IMR-90 (cell line): Measurements from ENCODE around the gene STK25. TPM values are rescaled to one million over a fixed set of nuclear protein-coding genes. Genes with fewer than 3 reads are reported as not detected.

Experiments
- ATAC-seq: fragments of 200-7000 bp; cut with Tn5 transposase; 2 replicates; pipeline ENCODE4 v1.9.1; 2020; ENCODE audit warnings: low read depth, mild to moderate bottlenecking, moderate library complexity
- BruUV-seq: library from RNA; stranded (reverse); fragments of 400-500 nt; replicated peaks from 2 replicates; lab custom pipeline; 2021; lab: Mats Ljungman, UMichigan
- CTCF ChIA-PET: fragments of 300-600 bp; formaldehyde crosslinking; extraction: SDS; loops from one replicate; lab custom pipeline; 2021; ENCODE audit warnings: antibody characterized with exemption; lab: Yijun Ruan, JAX
- POLR2A ChIA-PET: fragments of 300-600 bp; sonication (Branson Sonifier 250); formaldehyde crosslinking; loops from one replicate; lab custom pipeline; 2022; ENCODE audit warnings: antibody characterized with exemption; ENCODE audit not compliant: unreplicated experiment; lab: Charles Lee
- DNase-seq: peaks from one replicate; pipeline ENCODE4 v3.0.0; 2013
- H2AFZ ChIP-seq: replicated peaks from 2 replicates; pipeline ENCODE3; 2013; ENCODE audit warnings: low read length, mild to moderate bottlenecking; ENCODE audit not compliant: poor library complexity
- H2AK5ac ChIP-seq: 2 replicates; pipeline ENCODE4 v1.6.1; 2013; ENCODE audit warnings: low read depth, low read length, inconsistent platforms
- H2AK9ac ChIP-seq: replicated peaks from 2 replicates; pipeline ENCODE3; 2013; ENCODE audit warnings: mild to moderate bottlenecking, low read depth, low read length, moderate library complexity; ENCODE audit not compliant: poor library complexity
- H2BK120ac ChIP-seq: 2 replicates; pipeline ENCODE4 v1.6.1; 2013; ENCODE audit warnings: low read depth, low read length, inconsistent platforms
- H2BK15ac ChIP-seq: 3 replicates; pipeline ENCODE4 v1.6.1; 2013; ENCODE audit warnings: low read depth, low read length, inconsistent platforms
- H2BK20ac ChIP-seq: 2 replicates; pipeline ENCODE4 v1.6.1; 2013; ENCODE audit warnings: low read depth, mild to moderate bottlenecking, inconsistent platforms, low read length, moderate library complexity
- H2BK5ac ChIP-seq: 2 replicates; pipeline ENCODE4 v1.6.1; 2013; ENCODE audit warnings: mild to moderate bottlenecking, low read depth, low read length, inconsistent platforms; ENCODE audit not compliant: poor library complexity, severe bottlenecking
- H3K14ac ChIP-seq: replicated peaks from 2 replicates; pipeline ENCODE4 v1.6.1; 2013; ENCODE audit warnings: low read depth, low read length, inconsistent platforms
- H3K18ac ChIP-seq: 2 replicates; pipeline ENCODE4 v1.6.1; 2013; ENCODE audit warnings: low read depth, low read length, control low read depth
- H3K23ac ChIP-seq: 2 replicates; pipeline ENCODE4 v1.6.1; 2013; ENCODE audit warnings: low read depth, low read length, inconsistent platforms
- H3K27ac ChIP-seq: 2 replicates; pipeline ENCODE4 v1.5.1; 2013; ENCODE audit warnings: mild to moderate bottlenecking, control low read depth, low read length; ENCODE audit not compliant: insufficient read depth
- H3K27me3 ChIP-seq: 2 replicates; pipeline ENCODE4 v1.6.1; 2013; ENCODE audit warnings: low read length; ENCODE audit not compliant: control insufficient read depth, insufficient read depth
- H3K36me3 ChIP-seq: 2 replicates; pipeline ENCODE4 v1.6.1; 2013; ENCODE audit warnings: low read length, mixed read lengths; ENCODE audit not compliant: control insufficient read depth, insufficient read depth
- H3K4ac ChIP-seq: 2 replicates; pipeline ENCODE4 v1.6.1; 2013; ENCODE audit warnings: low read depth, low read length, inconsistent platforms
- H3K4me1 ChIP-seq: 2 replicates; pipeline ENCODE4 v1.6.1; 2013; ENCODE audit warnings: low read length, mixed read lengths; ENCODE audit not compliant: control insufficient read depth, insufficient read depth
- H3K4me2 ChIP-seq: 2 replicates; pipeline ENCODE4 v1.6.1; 2013; ENCODE audit warnings: low read depth, mild to moderate bottlenecking, control low read depth, low read length, moderate library complexity
- H3K4me3 ChIP-seq: 2 replicates; pipeline ENCODE4 v1.5.1; 2013; ENCODE audit warnings: low read depth, mild to moderate bottlenecking, control low read depth, low read length, moderate library complexity; ENCODE audit not compliant: insufficient read depth
- H3K56ac ChIP-seq: 2 replicates; pipeline ENCODE4 v1.6.1; 2013; ENCODE audit warnings: low read length, inconsistent platforms; ENCODE audit not compliant: insufficient read depth; ENCODE audit errors: extremely low read depth
- H3K79me1 ChIP-seq, 2 experiments: 2 replicates each; pipeline ENCODE4 v1.6.1; 2013; ENCODE audit warnings: low read length in 2 of 2, inconsistent platforms in 1 of 2, low read depth in 1 of 2
- H3K9ac ChIP-seq: 2 replicates; pipeline ENCODE4 v1.6.1; 2013; ENCODE audit warnings: low read depth, low read length, control low read depth
- H3K9me1 ChIP-seq: 2 replicates; pipeline ENCODE4 v1.6.1; 2013; ENCODE audit warnings: low read length, inconsistent platforms; ENCODE audit not compliant: insufficient read depth
- H3K9me3 ChIP-seq: 2 replicates; pipeline ENCODE4 v1.6.1; 2013; ENCODE audit warnings: low read length; ENCODE audit not compliant: control insufficient read depth, insufficient read depth
- H4K20me1 ChIP-seq: 2 replicates; pipeline ENCODE4 v1.6.1; 2013; ENCODE audit warnings: low read length, inconsistent platforms; ENCODE audit not compliant: insufficient read depth
- H4K5ac ChIP-seq: 2 replicates; pipeline ENCODE4 v1.6.1; 2013; ENCODE audit warnings: mild to moderate bottlenecking, low read depth, low read length, control low read depth
- H4K8ac ChIP-seq, 2 experiments: 2 replicates each; pipeline ENCODE4 v1.6.1; 2013; ENCODE audit warnings: low read depth in 2 of 2, low read length in 2 of 2, control low read depth in 1 of 2, inconsistent platforms in 1 of 2
- H4K91ac ChIP-seq: 2 replicates; pipeline ENCODE4 v1.6.1; 2013; ENCODE audit warnings: low read depth, low read length, inconsistent platforms; ENCODE audit not compliant: insufficient read depth
- CHD1 ChIP-seq: IDR thresholded peaks from 2 replicates; pipeline ENCODE4 v1.6.1; 2012; ENCODE audit warnings: low read depth, low read length, improper control_type of control experiment
- NFE2L2 ChIP-seq: fragments of 150-350 bp; IDR thresholded peaks from 2 replicates; pipeline ENCODE4 v1.6.1; 2016; ENCODE audit warnings: low read depth, mild to moderate bottlenecking, low read length
- WGBS, 2 experiments: methylation state at CpG; one replicate each; pipeline versions ENCODE4 v1.1.5 to v1.1.7; 2013; ENCODE audit warnings: missing lambda C conversion rate in 2 of 2; ENCODE audit not compliant: insufficient read length in 1 of 2; ENCODE audit errors: extremely low coverage in 2 of 2; 5-methylcytosine and 5-hydroxymethylcytosine counted together
- dilution Hi-C: fragments of 300-500 bp; cut with HindIII; formaldehyde crosslinking; loops from one replicate; pipeline ENCODE4 v1.14.3; 2018; ENCODE audit warnings: low sequenced_read_pairs; ENCODE audit not compliant: unreplicated experiment
- in situ Hi-C: fragments of 300-500 bp; cut with MboI; formaldehyde crosslinking; loops from 3 replicates; pipeline ENCODE4 v1.14.3; 2019; ENCODE audit warnings: low sequenced_read_pairs, inconsistent platforms, mixed read lengths
- intact Hi-C: fragments of 100-400 bp; cut with micrococcal nuclease; formaldehyde crosslinking; loops from 2 replicates; pipeline ENCODE4 v1.10.0; 2022
- polyA plus RNA-seq, 3 experiments: library from polyadenylated mRNA; depleted of rRNA; stranded (reverse); fragments of >200 nt; gene quantifications; 2 replicates each; pipeline ENCODE4 v1.2.3, GENCODE V29; 2012; ENCODE audit warnings: low replicate concordance in 1 of 3
- total RNA-seq: library from RNA; depleted of rRNA; stranded (reverse); fragments of >200 nt; gene quantifications from 2 replicates; pipeline ENCODE4 v1.2.3, GENCODE V29; 2012

STK25 gene
- total and polyA plus RNA-seq, 2 of the 4 experiments (the other 2 are of a cell fraction), result 258 to 392 TPM

DNA sequence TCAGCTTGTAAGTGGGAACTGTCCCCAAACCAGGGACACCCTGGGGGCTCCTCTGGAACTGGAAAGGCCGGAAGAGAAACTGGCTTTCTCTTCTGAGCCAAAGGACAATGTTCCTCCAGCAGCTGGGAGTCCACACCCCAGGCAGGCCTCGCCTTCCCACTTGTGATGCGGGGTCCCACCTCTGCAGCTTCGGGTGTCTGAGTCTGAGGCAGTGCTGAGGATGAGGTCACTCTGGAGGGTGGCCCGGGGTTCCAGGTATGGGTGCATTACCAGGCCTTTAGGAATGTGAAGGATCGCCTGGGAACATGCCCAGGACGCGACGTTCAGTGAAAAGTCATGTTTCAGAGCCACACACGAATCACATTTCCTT is 32.0 kb upstream of the STK25 start:
- Histone ChIP-seq H3K9ac (no peak overlapping the region), H3K9me1 (peaks cover 1% of the 10 kb centered on the region), H3K4ac (no peak overlapping the region), H3K18ac (no peak overlapping the region), H3K14ac (no peak overlapping the region), H3K79me1 (no peaks in the 10 kb centered on the region), H2BK15ac (no peak overlapping the region), H2BK20ac (no peak overlapping the region), H4K91ac (no peak overlapping the region), H2AK5ac (no peak overlapping the region), H2BK120ac (no peak overlapping the region), H3K27me3 (peaks cover 13% of the 10 kb centered on the region; the same call in 1 of the 2 replicates), H3K4me1 (peaks cover 10% of the 10 kb centered on the region), H3K4me2 (no peak overlapping the region), H4K20me1 (no peaks in the 10 kb centered on the region), H2BK5ac (no peak overlapping the region), H3K36me3 (no peaks in the 10 kb centered on the region), H3K4me3 (no peak overlapping the region), H3K23ac (no peak overlapping the region), H3K56ac (no peak overlapping the region), H2AK9ac (peak overlapping the region; percentile 33), H4K8ac (no peak overlapping the region), H3K9me3 (no peaks in the 10 kb centered on the region), H3K27ac (no peak overlapping the region), H2AFZ (peak overlapping the region; percentile 83), H4K5ac (no peak overlapping the region)
- no TSS peak for BruUV-seq
- TF ChIP-seq NFE2L2 (no peak), CHD1 (no peak)
- intact Hi-C loops (no loop called here), dilution Hi-C loops (no loop called here), in situ Hi-C loops (no loop called here)
- DNase-seq, result no peak
- 78% methylated on average over 6 of the region's 10 CpGs; no CpG with 5 or more reads in 1 of the 2 experiments for WGBS, 2 experiments
- ChIA-PET CTCF (no interaction called here), POLR2A (no interaction called here)
- ATAC-seq, result no peak
